HCT116 (cell line): ENCODE data around the gene EDN1. TPM values are rescaled to one million over a fixed set of nuclear protein-coding genes. Genes with fewer than 3 reads are reported as not detected.

Source experiments
- ATAC-seq: fragments of 200-7000 bp; cut with Tn5 transposase; 2 replicates; pipeline ENCODE4 v1.9.1; 2020; ENCODE audit warnings: mild to moderate bottlenecking, moderate library complexity
- BruUV-seq: library from RNA; stranded (reverse); fragments of 400-500 nt; replicated peaks from 2 replicates; lab custom pipeline; 2021; lab: Mats Ljungman, UMichigan
- CTCF ChIA-PET: fragments of 300-600 bp; sonication (Branson Sonifier 250); formaldehyde crosslinking; loops from one replicate; lab custom pipeline; 2021; ENCODE audit warnings: antibody characterized with exemption; lab: Charles Lee
- POLR2A ChIA-PET: fragments of 300-600, 350-600 bp; sonication (Branson Sonifier 250); formaldehyde crosslinking; loops from one replicate; lab custom pipeline; 2021; ENCODE audit warnings: antibody characterized with exemption; lab: Charles Lee
- RAD21 ChIA-PET, 2 experiments: fragments of 300-600 bp; sonication (Branson Sonifier 250); formaldehyde crosslinking; loops; one replicate each; lab custom pipeline; 2023; ENCODE audit warnings: low total read pairs in 2 of 2; ENCODE audit not compliant: uncharacterized antibody in 2 of 2, unreplicated experiment in 2 of 2, low non-redundant PET in 1 of 2; lab: Charles Lee
- DNase-seq: peaks from one replicate; pipeline ENCODE4 v3.0.0-alpha.2; 2010; ENCODE audit warnings: low read depth, low spot score
- H2AFZ ChIP-seq: fragments of 200-600 bp; shearing (Covaris generic), sonication (generic); 2 replicates; pipeline ENCODE4 v1.6.1; 2017; ENCODE audit warnings: low read depth, mixed run types, mixed read lengths, antibody characterized with exemption, low read length; ENCODE audit not compliant: poor library complexity, severe bottlenecking
- H3K27ac ChIP-seq: 2 replicates; pipeline ENCODE4 v1.5.1; 2012; ENCODE audit warnings: low read depth, low read length
- H3K27me3 ChIP-seq: fragments of 200-600 bp; sonication (generic); 2 replicates; pipeline ENCODE4 v1.6.1; 2016; ENCODE audit warnings: mixed run types, low read length, mixed read lengths; ENCODE audit not compliant: insufficient read depth
- H3K36me3 ChIP-seq, 2 experiments: fragments of 200-500 bp in 1 of 2; fragments of 200-600 bp in 1 of 2; sonication (Bioruptor generic) in 1 of 2; sonication (generic) in 1 of 2; 2 replicates each; pipeline versions ENCODE4 v1.5.1 to v1.6.1; 2014 to 2016; ENCODE audit warnings: low read length in 2 of 2, inconsistent platforms in 1 of 2, mixed read lengths in 1 of 2, mixed run types in 1 of 2; ENCODE audit not compliant: insufficient read depth in 2 of 2, control insufficient read depth in 1 of 2
- H3K4me1 ChIP-seq, 2 experiments: fragments of 200-600 bp in 1 of 2; sonication (generic) in 1 of 2; 2 replicates each; pipeline versions ENCODE4 v1.5.1 to v1.6.1; 2012 to 2017; ENCODE audit warnings: low read length in 2 of 2, inconsistent platforms in 1 of 2, mild to moderate bottlenecking in 1 of 2, mixed read lengths in 1 of 2, mixed run types in 1 of 2, moderate library complexity in 1 of 2; ENCODE audit not compliant: insufficient read depth in 2 of 2, control insufficient read depth in 1 of 2
- H3K4me2 ChIP-seq: fragments of 200-600 bp; sonication (generic); 2 replicates; pipeline ENCODE4 v1.6.1; 2017; ENCODE audit warnings: mixed run types, low read length, mixed read lengths
- H3K4me3 ChIP-seq, 2 experiments: fragments of 200-600 bp in 1 of 2; sonication (generic) in 1 of 2; replicated peaks in 1 of 2; 2 replicates each; pipeline ENCODE4 v1.5.1; 2011 to 2016; ENCODE audit warnings: low read length in 2 of 2, control low read depth in 1 of 2, low read depth in 1 of 2, mild to moderate bottlenecking in 1 of 2, mixed read lengths in 1 of 2, mixed run types in 1 of 2
- H3K79me2 ChIP-seq: fragments of 200-600 bp; sonication (generic); 2 replicates; pipeline ENCODE4 v1.6.1; 2017; ENCODE audit warnings: mild to moderate bottlenecking, mixed run types, low read length, moderate library complexity, mixed read lengths; ENCODE audit not compliant: insufficient read depth
- H3K9ac ChIP-seq: fragments of 200-600 bp; sonication (generic); 2 replicates; pipeline ENCODE4 v1.6.1; 2016; ENCODE audit warnings: low read length, mixed read lengths
- H3K9me2 ChIP-seq: fragments of 200-600 bp; sonication (generic), shearing (Covaris generic); 2 replicates; pipeline ENCODE4 v1.6.1; 2017; ENCODE audit warnings: mixed run types, mild to moderate bottlenecking, moderate library complexity; ENCODE audit not compliant: insufficient read depth
- H3K9me3 ChIP-seq, 2 experiments: fragments of 200-500 bp in 1 of 2; fragments of 200-600 bp in 1 of 2; sonication (Bioruptor generic) in 1 of 2; sonication (generic) in 1 of 2; 2 replicates each; pipeline ENCODE4 v1.6.1; 2014 to 2017; ENCODE audit warnings: low read length in 2 of 2, mixed read lengths in 2 of 2, inconsistent platforms in 1 of 2, low read depth in 1 of 2, mild to moderate bottlenecking in 1 of 2, mixed run types in 1 of 2, moderate library complexity in 1 of 2; ENCODE audit not compliant: control insufficient read depth in 1 of 2, insufficient read depth in 1 of 2
- H4K20me1 ChIP-seq: fragments of 200-600 bp; sonication (generic), shearing (Covaris generic); 2 replicates; pipeline ENCODE4 v1.6.1; 2017; ENCODE audit warnings: mixed run types, mild to moderate bottlenecking, moderate library complexity; ENCODE audit not compliant: insufficient read depth
- ATF3 ChIP-seq: IDR thresholded peaks from 2 replicates; pipeline ENCODE4 v1.6.1; 2012
- CBX3 ChIP-seq: IDR thresholded peaks from 2 replicates; pipeline ENCODE4 v1.6.1; 2012; ENCODE audit warnings: low read depth
- CEBPB ChIP-seq: IDR thresholded peaks from 2 replicates; pipeline ENCODE4 v1.6.1; 2012; ENCODE audit warnings: low read depth
- CTCF ChIP-seq, 3 experiments: fragments of 200-600 bp in 1 of 3; sonication (generic) in 1 of 3; IDR thresholded peaks in 2 of 3; conservative IDR thresholded peaks in 1 of 3; 2 replicates each; pipeline ENCODE4 v1.5.1; 2012 to 2017; ENCODE audit warnings: low read depth in 2 of 3, low read length in 2 of 3, antibody characterized with exemption in 1 of 3, borderline replicate concordance in 1 of 3, control low read depth in 1 of 3, mild to moderate bottlenecking in 1 of 3, mixed read lengths in 1 of 3, mixed run types in 1 of 3, moderate library complexity in 1 of 3; ENCODE audit not compliant: insufficient read depth in 1 of 3
- EGR1 ChIP-seq: IDR thresholded peaks from 2 replicates; pipeline ENCODE4 v1.6.1; 2012; ENCODE audit warnings: low read depth
- ELF1 ChIP-seq: IDR thresholded peaks from 2 replicates; pipeline ENCODE4 v1.6.1; 2012; ENCODE audit warnings: low read depth, borderline replicate concordance
- EZH2phosphoT487 ChIP-seq: fragments of 200-600 bp; IDR thresholded peaks from 2 replicates; pipeline ENCODE4 v1.6.1; 2018; ENCODE audit warnings: antibody characterized with exemption, borderline replicate concordance
- JUND ChIP-seq: IDR thresholded peaks from 2 replicates; pipeline ENCODE4 v1.6.1; 2012
- MAX ChIP-seq: IDR thresholded peaks from 2 replicates; pipeline ENCODE4 v1.6.1; 2012
- POLR2A ChIP-seq: IDR thresholded peaks from 2 replicates; pipeline ENCODE4 v1.7.0; 2011; ENCODE audit warnings: borderline replicate concordance; ENCODE audit not compliant: insufficient read depth, insufficient read length; ENCODE audit errors: extremely low read depth
- RAD21 ChIP-seq: IDR thresholded peaks from 2 replicates; pipeline ENCODE4 v1.6.1; 2012; ENCODE audit warnings: low read depth, mild to moderate bottlenecking
- SIN3A ChIP-seq: IDR thresholded peaks from 2 replicates; pipeline ENCODE4 v1.6.1; 2012; ENCODE audit warnings: low read depth
- SP1 ChIP-seq: IDR thresholded peaks from 2 replicates; pipeline ENCODE4 v1.6.1; 2012; ENCODE audit warnings: low read depth
- SRF ChIP-seq: IDR thresholded peaks from 2 replicates; pipeline ENCODE4 v1.6.1; 2012; ENCODE audit warnings: low read depth
- TCF7L2 ChIP-seq: IDR thresholded peaks from 2 replicates; pipeline ENCODE4 v1.7.0; 2011; ENCODE audit warnings: borderline replicate concordance, inconsistent platforms; ENCODE audit not compliant: insufficient read depth, insufficient read length; ENCODE audit errors: extremely low read depth
- YY1 ChIP-seq: IDR thresholded peaks from 2 replicates; pipeline ENCODE4 v1.6.1; 2011; ENCODE audit warnings: low read length, low read depth, moderate library complexity, mild to moderate bottlenecking; ENCODE audit not compliant: insufficient replicate concordance; ENCODE audit errors: extremely low read depth
- intact Hi-C: fragments of 100-400 bp; cut with micrococcal nuclease; formaldehyde crosslinking; loops from 2 replicates; pipeline ENCODE4 v1.10.0; 2022
- total RNA-seq: library from RNA; stranded (reverse); gene quantifications from one replicate; pipeline ENCODE4 v1.2.1, GENCODE V29; 2021; ENCODE audit not compliant: unreplicated experiment

The EDN1 gene
- total RNA-seq, 1 experiment from 2014 or later: 0.22 TPM

- Histone ChIP-seq H4K20me1 (no peaks in the 10 kb centered on the region), H2AFZ (no peak overlapping the region), H3K9ac (no peak overlapping the region), H3K9me3 (no peaks in the 10 kb centered on the region), H3K27ac (no peak overlapping the region), H3K36me3 (no peaks in the 10 kb centered on the region), H3K9me2 (no peaks in the 10 kb centered on the region), H3K4me3 (no peak overlapping the region), H3K4me1 (peaks cover 7 to 32% of the 10 kb centered on the region in 2 experiments), H3K4me2 (no peak overlapping the region), H3K27me3 (no peaks in the 10 kb centered on the region), H3K79me2 (no peaks in the 10 kb centered on the region)
- ATAC-seq (no peak), DNase-seq (no peak)
- intact Hi-C loops: loop anchor here (5.0 kb wide), 2 partner anchors 188 to 208 kb away; no protein-coding TSS in a partner anchor
- BruUV-seq: no TSS peak
- ChIA-PET RAD21 (no interaction called here), CTCF (no interaction called here), POLR2A (no interaction called here)
- TF ChIP-seq TCF7L2: no peak
- no peak for TF ChIP-seq YY1
- TF ChIP-seq ELF1: no peak
- no peak for TF ChIP-seq CEBPB
- TF ChIP-seq JUND: no peak
- TF ChIP-seq SRF: no peak
- no peak for TF ChIP-seq CBX3
- no peak for TF ChIP-seq EGR1
- no peak for TF ChIP-seq SP1
Observed at GRCh38 chr6:12293931-12294807, 4.0 kb downstream of the EDN1 start.

- no peak overlapping the region for H2AFZ ChIP-seq
- no peaks in the 10 kb centered on the region for H3K9me3 ChIP-seq
- H3K4me3 ChIP-seq: no peak overlapping the region
- DNase-seq (no peak), ATAC-seq (no peak)
- ChIA-PET RAD21 (no interaction called here), POLR2A (no interaction called here), CTCF (no interaction called here)
- H3K79me2 ChIP-seq: no peaks in the 10 kb centered on the region
- H3K9me2 ChIP-seq: no peaks in the 10 kb centered on the region
- H3K9ac ChIP-seq: no peak overlapping the region
- BruUV-seq: no TSS peak
- H3K4me1 ChIP-seq: peaks cover 7 to 31% of the 10 kb centered on the region in 2 experiments
- intact Hi-C loops: loop anchor here (5.0 kb wide), 2 partner anchors 187 to 207 kb away; no protein-coding TSS in a partner anchor
- no peak overlapping the region for H3K27ac ChIP-seq
- TF ChIP-seq SIN3A (no peak), YY1 (no peak), JUND (no peak), POLR2A (no peak), CTCF (IDR thresholded peaks at IDR 0.05 in 2 of 3, conservative IDR thresholded peaks at IDR 0.05 in 1 of 3; ENCODE audit: borderline replicate concordance in 1 of 3, insufficient read depth in 1 of 3, low read depth in 2 of 3, low read length in 2 of 3) (no peak), ELF1 (no peak), CBX3 (no peak), MAX (no peak), RAD21 (no peak), ATF3 (no peak), TCF7L2 (no peak), EZH2phosphoT487 (no peak)
- no peaks in the 10 kb centered on the region for H3K27me3 ChIP-seq
- H3K36me3 ChIP-seq: no peaks in the 10 kb centered on the region
- H3K4me2 ChIP-seq: no peak overlapping the region
- H4K20me1 ChIP-seq: no peaks in the 10 kb centered on the region
Observed at GRCh38 chr6:12294851-12295536, 4.8 kb downstream of the EDN1 start.
